ENCODE data around the gene GNAS. TPM values are rescaled to one million over a fixed set of nuclear protein-coding genes. Genes with fewer than 3 reads are reported as not detected.
A peak's percentile ranks its signal among the peaks of the same experiment; 100 is the strongest.

GNAS gene
- total RNA-seq, 1 experiment from 2014 or later = 344 TPM

DNA sequence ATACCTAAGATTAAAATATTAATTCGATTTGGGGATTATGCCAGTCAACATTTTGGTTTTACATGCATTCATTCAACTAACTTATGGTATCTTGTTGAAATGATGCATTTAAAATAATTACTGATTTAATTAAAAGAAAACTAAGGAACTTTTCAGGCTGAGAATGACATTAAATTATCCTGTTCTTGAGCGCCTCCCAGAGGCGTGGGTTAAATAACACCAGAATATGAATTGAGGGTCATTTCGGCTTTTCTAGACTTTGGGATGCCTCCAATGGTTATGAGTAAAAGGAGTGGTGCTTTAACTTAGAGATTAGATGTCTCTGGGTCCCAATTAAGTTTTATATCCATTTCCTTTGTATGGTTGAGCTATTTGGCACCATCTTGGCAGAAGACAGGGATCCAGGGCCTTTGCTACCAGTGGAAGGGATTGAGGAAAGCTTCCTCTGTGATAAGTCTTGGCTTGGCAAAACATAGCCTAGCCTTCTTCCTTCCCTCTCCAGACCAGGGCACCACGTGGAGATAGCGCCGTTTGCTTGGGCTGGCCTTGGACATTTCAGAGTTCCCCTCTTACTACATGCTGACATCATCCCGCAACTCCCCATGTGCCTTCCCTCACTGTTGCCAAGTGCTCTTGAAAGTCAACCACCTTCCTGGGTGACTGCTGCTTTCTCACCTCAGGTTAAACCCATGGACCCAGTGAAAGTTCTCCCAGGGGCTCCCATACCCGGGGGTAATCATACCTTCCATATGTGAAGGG, 28.7 kb downstream of the GNAS start:
- DNase-seq (ENCODE audit: low read depth) = peak; percentile 13

DNA sequence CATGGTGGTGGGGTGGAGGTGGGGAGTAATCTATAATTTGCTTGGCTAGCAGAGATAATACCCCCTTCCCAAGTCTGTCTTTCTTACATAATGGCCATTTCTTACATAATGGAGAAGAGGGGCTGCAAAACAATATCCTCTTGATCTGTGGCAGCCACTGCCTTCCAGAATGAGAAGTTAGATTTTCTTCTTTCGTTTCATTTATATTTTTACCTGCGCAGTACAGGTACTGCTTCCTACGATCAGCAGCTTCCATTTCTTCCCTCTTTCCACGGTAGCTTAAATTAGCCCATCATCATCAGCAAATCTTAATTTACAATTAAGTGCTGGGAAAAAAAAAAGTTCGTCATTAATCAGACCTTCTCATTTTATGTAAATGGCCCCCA, 30.2 kb downstream of the GNAS start:
- no peak for DNase-seq (ENCODE audit: low read depth)

GRCh38 chr20:58883241-58883691, 30.8 kb downstream of the GNAS start:
- DNase-seq (ENCODE audit: low read depth) = no peak

GRCh38 chr20:58884966-58885365, 32.5 kb downstream of the GNAS start:
- no peak for DNase-seq (ENCODE audit: low read depth)

GRCh38 chr20:58886546-58886945, 34.0 kb downstream of the GNAS start:
- no peak for DNase-seq (ENCODE audit: low read depth)

DNA sequence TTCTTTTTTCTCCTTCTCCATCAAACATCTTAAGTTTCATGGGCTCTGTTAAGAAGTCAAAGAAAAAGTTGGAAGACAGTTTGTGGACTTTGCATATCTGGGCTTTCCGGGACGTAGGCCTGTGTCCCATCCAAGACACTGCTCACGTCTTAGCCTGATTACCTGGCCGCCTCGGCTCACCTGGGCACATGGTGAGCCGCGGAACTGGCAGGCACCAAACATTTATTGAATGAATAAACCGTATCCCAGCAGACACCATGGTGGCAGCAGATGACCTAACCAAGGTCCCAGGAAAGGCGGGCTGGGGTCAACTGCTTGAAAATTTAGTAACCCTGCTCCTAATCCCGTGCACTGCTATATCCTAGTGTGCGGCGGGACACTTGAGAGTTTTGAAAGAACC, 35.6 kb downstream of the GNAS start:
- no peak for DNase-seq (ENCODE audit: low read depth)

DNA sequence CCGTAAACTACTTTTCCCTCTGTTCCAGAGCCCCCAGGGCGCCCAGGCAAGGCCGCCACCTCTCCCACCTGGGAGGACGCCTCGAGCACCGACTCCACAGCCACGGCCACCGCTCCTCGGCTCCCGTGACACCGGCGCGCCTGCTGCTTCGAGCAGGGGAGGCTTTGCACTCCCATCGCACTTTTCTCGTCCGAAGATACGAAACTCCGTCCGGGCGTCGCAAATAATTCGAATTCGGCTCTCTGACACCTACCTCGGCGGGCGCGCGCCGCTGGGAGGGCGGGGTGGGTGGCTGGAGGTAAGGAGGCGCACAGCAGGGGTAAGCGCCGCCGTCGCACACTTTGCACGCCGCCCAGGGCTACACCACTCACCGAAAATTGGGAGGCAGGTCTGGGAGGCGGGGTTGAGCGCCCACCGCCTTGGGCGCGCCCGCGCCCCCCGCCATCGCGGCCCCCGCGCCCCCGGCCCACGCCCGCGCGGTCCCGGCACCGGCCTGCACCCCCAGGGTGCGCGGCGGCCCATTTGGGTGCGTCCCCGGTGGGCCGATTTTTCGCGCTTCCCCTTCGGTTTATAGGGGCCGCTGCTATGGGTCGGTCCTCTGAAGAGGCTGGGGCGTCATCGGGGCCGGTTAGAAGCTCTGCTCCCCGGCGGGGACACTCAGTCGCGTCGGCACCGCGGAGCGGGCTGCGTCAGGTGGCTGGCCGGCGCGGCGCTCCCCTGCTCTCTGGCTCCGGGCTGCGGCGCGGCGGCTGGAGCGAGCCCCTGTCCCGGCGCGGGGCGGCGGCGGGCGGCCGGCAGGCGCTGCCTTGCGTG, 36.2 kb downstream of the GNAS start:
- DNase-seq (ENCODE audit: low read depth) = peak; percentile 81

GRCh38 chr20:58889334-58889760, 36.8 kb downstream of the GNAS start:
- no peak for DNase-seq (ENCODE audit: low read depth)

- DNase-seq (ENCODE audit: low read depth) = no peak
Measured at GRCh38 chr20:58889798-58890517, 37.4 kb downstream of the GNAS start.

DNA sequence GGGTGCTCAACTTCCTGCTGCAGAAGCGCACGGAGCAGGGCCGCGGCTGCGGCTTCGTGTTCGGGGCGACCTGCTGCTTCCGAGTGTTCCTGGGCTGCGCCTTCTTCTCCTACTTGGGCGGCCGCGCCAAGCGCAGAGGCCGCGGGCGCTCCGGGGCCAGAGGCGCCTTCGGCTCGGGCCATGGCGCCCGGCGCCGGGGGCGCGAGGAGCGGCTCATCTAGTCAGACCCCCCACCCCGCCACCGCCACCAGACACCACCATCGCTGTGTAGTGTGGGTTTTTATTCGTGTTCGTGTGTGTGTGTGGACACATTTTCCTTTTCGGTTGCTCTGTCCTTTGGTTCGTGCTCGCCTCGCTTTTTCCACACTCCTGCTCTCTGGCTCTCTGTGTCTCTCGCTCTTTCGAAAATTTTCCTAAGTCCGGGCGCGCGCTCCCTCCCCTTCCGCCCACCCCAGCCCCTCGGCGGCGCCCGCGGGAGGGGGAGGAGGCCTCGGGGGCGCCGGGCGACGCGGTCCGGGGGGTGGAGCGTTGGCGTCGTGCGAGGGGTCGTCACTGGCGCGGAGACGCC, 38.1 kb downstream of the GNAS start:
- DNase-seq (ENCODE audit: low read depth) = peak; percentile 75

DNA sequence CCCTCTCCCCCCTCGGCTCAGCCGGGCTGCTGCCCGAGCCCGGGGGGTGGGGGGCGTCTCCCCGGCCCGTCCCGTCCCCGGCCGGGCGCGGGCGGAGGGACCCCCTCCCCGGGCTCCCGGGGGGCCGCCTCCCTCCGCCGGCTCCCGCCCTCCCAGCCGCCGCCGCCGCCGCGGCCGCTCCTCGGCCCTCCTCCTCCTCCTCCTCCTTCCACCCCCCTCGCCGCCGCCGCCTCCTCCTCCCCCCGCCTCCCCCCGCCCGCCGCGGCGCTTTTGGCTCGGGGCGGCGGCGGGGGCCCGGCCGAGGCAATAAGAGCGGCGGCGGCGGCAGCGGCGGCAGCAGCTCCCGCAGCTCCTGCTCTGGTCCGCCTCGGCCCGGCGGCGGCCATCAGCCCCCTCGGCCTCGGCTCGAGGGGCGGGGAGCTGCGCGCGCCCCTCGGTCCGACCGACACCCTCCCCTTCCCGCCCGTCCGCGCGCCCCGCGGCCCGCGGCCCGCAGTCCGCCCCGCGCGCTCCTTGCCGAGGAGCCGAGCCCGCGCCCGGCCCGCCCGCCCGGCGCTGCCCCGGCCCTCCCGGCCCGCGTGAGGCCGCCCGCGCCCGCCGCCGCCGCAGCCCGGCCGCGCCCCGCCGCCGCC, 38.7 kb downstream of the GNAS start:
- DNase-seq (ENCODE audit: low read depth) = peak; percentile 80

GRCh38 chr20:58891718-58892140, 39.2 kb downstream of the GNAS start:
- DNase-seq (ENCODE audit: low read depth) = peak; percentile 51

GRCh38 chr20:58892141-58892931, 39.8 kb downstream of the GNAS start:
- peak; percentile 74 for DNase-seq (ENCODE audit: low read depth)

- DNase-seq (ENCODE audit: low read depth) = no peak
Measured at GRCh38 chr20:58892932-58893224, 40.4 kb downstream of the GNAS start.

GRCh38 chr20:58893355-58894120, 41.0 kb downstream of the GNAS start:
- DNase-seq (ENCODE audit: low read depth) = no peak

- no peak for DNase-seq (ENCODE audit: low read depth)
Measured at GRCh38 chr20:58894652-58895447, 42.3 kb downstream of the GNAS start.

- DNase-seq (ENCODE audit: low read depth) = no peak
Measured at GRCh38 chr20:58895448-58896180, 43.1 kb downstream of the GNAS start.

GRCh38 chr20:58896820-58897219, 44.3 kb downstream of the GNAS start:
- no peak for DNase-seq (ENCODE audit: low read depth)

- no peak for DNase-seq (ENCODE audit: low read depth)
Measured at GRCh38 chr20:58897488-58897887, 45.0 kb downstream of the GNAS start.
